Stimulated activated CD8-positive, alpha-beta memory T cell treated with anti-CD3 and anti-CD28 coated beads, Interleukin-12 subunit alpha, Interleukin-12 subunit beta, amount 100 ng/mL, for 1 hour (primary cell): ENCODE data around the gene JMJD7.

ENCODE experiments used
- DNase-seq: peaks from one replicate; pipeline ENCODE4 v3.0.0-alpha.2; 2020; ENCODE audit warnings: low read depth

Gene JMJD7

GRCh38 chr15:41822957-41823356, 4.9 kb upstream of the JMJD7 start:
- DNase-seq = no peak

GRCh38 chr15:41823502-41823901, 4.4 kb upstream of the JMJD7 start:
- no peak for DNase-seq

GRCh38 chr15:41824062-41824745, 3.7 kb upstream of the JMJD7 start:
- DNase-seq = no peak

GRCh38 chr15:41825145-41825544, 2.7 kb upstream of the JMJD7 start:
- no peak for DNase-seq

- no peak for DNase-seq
These were observed 2.0 kb upstream of the JMJD7 start for GRCh38 chr15:41825572-41826535.

- DNase-seq = no peak
These were observed 507 bp upstream of the JMJD7 start for GRCh38 chr15:41827290-41827879.

GRCh38 chr15:41828807-41829141, 882 bp downstream of the JMJD7 start:
- no peak for DNase-seq

GRCh38 chr15:41829959-41830646, 2.2 kb downstream of the JMJD7 start:
- DNase-seq = no peak

GRCh38 chr15:41831291-41831690, 3.4 kb downstream of the JMJD7 start:
- DNase-seq = peak; percentile 10

GRCh38 chr15:41832208-41832607, 4.3 kb downstream of the JMJD7 start:
- no peak for DNase-seq

GRCh38 chr15:41832875-41833274, 5.0 kb downstream of the JMJD7 start:
- DNase-seq = no peak

- DNase-seq = no peak
These were observed 6.2 kb downstream of the JMJD7 start for GRCh38 chr15:41834096-41834495.

- no peak for DNase-seq
These were observed 8.2 kb downstream of the JMJD7 start for GRCh38 chr15:41836073-41836472.

GRCh38 chr15:41836713-41837454, 9.0 kb downstream of the JMJD7 start:
- DNase-seq = no peak

GRCh38 chr15:41838400-41838897, 10.6 kb downstream of the JMJD7 start, which contains the start of gene PLA2G4B:
PLA2G4B (plus strand) TSS chr15:41838847; CDS start chr15:41838914, 67 bp downstream.
- no peak for DNase-seq

- no peak for DNase-seq
These were observed 12.0 kb downstream of the JMJD7 start for GRCh38 chr15:41839781-41840491.

GRCh38 chr15:41840673-41841072, 12.8 kb downstream of the JMJD7 start:
- no peak for DNase-seq

GRCh38 chr15:41841131-41841530, 13.2 kb downstream of the JMJD7 start:
- no peak for DNase-seq

GRCh38 chr15:41842229-41842628, 14.3 kb downstream of the JMJD7 start:
- DNase-seq = no peak

GRCh38 chr15:41843571-41843970, 15.7 kb downstream of the JMJD7 start:
- DNase-seq = no peak

GRCh38 chr15:41844814-41845213, 16.9 kb downstream of the JMJD7 start:
- no peak for DNase-seq
